GM21367 (cell line): Measurements from ENCODE around the gene DCP1B.

ENCODE experiments used
- ATAC-seq: cut with Tn5 transposase; IDR thresholded peaks from one replicate; pipeline ENCODE4 v1.9.1; 2021; ENCODE audit not compliant: unreplicated experiment

The DCP1B gene

DNA sequence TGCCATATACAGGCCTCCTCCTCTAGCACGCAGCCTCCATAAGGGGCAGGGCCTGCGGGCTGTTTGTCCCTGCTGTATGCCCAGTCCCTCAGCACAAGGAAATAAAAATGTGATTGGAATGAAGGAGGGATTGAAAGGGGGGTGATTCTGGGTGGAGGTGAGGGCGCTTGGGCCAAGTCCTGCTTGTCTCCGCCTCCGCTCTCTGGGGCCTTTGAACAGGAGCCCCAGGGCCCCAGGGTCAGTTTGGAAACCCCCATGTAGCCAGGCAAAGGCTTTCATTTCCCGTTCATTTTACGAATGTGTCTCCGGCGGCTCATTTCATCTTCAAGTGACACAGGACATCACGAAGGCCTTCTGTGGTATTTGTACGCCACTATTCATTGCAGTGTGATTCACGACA is 81.3 kb downstream of the DCP1B start:
- no peak for ATAC-seq

GRCh38 chr12:1922075-1922709 is 82.1 kb downstream of the DCP1B start:
- ATAC-seq, result no peak

DNA sequence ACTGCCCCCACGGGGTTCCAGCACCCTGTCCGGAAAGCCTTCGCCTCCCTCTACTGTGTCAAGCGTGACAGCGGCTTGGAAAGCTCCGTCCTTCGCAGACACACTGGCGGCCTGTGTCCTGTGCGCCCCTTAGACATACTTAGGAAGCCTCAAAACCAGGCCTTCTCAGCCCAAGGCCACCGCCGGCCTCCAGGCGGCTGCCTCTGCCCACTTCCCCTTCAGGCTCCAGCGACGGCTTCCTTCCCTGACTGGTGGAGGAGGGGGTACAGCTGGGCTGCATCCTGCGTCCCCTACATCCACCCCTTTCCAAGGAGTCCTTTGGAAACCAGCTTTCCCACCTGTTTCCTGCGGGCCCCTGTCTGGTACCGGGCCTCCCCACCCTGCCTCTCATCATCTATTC is 83.3 kb downstream of the DCP1B start:
- ATAC-seq, result no peak

DNA sequence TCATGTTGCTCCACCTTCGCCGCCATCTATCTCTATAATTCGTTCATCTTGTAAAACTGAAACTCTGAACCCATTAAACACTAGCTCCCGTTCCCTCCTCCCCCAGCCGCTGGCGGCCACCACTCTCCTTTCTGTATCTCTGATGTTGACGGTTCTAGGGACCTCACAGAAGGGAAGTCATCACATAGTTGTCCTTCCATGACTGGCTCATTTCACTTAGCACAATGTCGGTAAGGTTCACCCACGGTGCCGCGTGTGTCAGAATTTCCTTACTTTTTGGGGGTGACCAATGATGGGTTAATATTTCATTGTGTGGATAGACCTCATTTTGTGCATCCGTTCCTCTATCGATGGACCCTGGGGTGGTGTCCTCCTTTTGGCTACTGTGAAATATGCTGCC is 83.8 kb downstream of the DCP1B start:
- no peak for ATAC-seq

DNA sequence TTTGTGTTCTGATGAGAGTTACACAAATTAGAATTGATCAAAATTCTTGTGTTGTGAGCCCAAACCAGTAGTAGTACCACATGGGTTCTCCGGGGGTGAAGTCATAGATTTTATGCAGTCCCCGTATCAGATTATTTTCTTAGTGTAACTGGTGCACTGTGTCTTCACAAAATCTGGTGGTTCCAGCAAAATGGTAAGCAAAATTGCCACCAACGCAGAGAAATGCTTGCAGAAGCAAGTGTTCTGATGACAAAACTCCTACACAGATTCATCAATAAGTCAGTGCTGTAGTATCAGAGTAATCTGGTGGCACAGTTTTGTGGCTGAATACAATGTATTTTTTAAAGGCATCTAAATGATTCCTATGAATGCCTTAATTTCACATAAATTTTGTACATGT is 84.5 kb downstream of the DCP1B start:
- ATAC-seq, result no peak

DNA sequence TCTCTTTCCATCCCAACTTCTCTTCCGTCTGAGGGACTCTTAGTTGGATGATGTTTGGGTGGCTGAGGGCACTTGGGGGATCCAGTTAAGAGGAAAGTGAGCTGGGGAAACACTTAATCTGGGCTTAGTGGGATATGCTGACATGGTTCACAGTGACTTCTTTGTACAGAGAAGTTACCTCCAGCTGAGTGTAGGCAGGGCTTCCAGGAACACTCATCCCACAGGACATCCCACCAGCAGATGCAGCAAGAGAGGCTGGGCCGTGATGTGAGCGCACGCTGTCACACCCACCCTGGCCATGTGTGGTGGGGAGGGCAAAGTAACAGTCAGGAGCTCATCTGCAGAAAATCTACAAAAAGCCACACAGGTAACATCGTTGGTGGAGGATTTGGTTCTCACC is 85.0 kb downstream of the DCP1B start:
- ATAC-seq, result no peak

DNA sequence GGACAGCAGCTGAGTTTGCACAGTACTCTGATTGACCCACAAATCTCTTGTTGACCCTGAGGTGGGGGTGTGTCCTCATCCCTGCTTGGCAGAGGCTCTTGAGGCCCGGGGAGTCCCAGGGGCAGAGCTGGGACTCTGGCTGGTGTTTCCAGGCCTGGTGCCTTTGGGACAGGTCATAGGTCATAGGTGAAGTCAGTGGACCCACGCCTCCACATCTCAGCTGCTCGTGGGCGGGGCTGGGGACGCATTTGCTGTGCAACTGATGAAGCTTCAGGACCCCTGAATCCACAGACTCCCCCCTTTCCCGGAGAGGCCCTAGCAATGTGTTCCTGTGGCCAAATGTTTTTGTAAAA is 85.4 kb downstream of the DCP1B start:
- no peak for ATAC-seq

- ATAC-seq, result no peak
These were observed 86.0 kb downstream of the DCP1B start, which contains the start of gene CACNA2D4 for GRCh38 chr12:1918081-1918883. Gene CACNA2D4, minus strand, starts transcription at chr12:1918652. Its CDS starts 179 bp downstream, at chr12:1918473.

- ATAC-seq, result no peak
These were observed 86.8 kb downstream of the DCP1B start for GRCh38 chr12:1917172-1918070.

GRCh38 chr12:1916371-1917171 is 87.7 kb downstream of the DCP1B start:
- no peak for ATAC-seq

- ATAC-seq, result no peak
These were observed 88.9 kb downstream of the DCP1B start for GRCh38 chr12:1915082-1915968.

GRCh38 chr12:1914114-1914911 is 89.9 kb downstream of the DCP1B start:
- no peak for ATAC-seq

DNA sequence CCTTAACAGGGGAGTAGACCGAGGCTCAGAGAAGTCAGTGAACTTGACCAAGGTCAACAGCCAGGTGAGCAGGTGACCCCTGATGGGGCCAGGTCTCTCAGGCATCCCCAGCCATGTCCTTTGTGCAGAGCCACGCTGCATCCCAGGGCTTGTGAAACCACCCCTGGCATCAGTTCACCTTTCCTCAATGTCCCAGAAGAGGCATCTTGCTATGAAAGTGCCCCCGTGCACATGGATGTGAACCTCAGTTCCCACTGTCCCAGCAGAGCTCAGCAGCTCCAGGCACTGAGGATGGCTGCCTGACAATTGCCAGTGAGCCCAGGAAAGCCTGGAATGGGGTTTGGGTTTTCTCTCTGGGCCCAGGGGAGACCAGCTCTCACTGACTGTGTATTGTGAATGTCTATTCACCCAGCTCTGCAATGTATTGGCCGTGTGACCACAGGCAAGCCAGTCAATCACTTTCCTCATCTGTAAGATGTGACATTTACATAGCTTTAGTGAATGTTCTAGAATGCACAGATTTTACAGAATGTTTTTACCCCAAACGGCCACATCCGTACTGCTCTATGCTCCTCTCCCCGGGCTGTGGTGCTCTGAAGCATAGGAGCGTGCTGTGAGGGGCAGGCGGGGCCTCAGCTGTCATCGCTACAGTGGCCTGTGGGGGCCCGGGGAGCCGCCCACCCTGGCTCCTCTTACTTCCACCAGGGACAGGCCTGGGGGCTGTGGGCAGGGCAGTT is 90.7 kb downstream of the DCP1B start:
- no peak for ATAC-seq

- ATAC-seq, result no peak
These were observed 91.5 kb downstream of the DCP1B start for GRCh38 chr12:1912580-1913376.

GRCh38 chr12:1911598-1912575 is 92.4 kb downstream of the DCP1B start:
- no peak for ATAC-seq

GRCh38 chr12:1910468-1910867 is 93.8 kb downstream of the DCP1B start:
- no peak for ATAC-seq
